ENCODE results near the gene LRRC61.

The LRRC61 gene

GRCh38 chr7:150332852-150333635, 9.9 kb downstream of the LRRC61 start:
- DNase-seq (ENCODE audit: low read depth), result no peak

- no peak for DNase-seq (ENCODE audit: low read depth)
Observed at GRCh38 chr7:150333659-150334058, 10.5 kb downstream of the LRRC61 start.

- DNase-seq (ENCODE audit: low read depth), result no peak
Observed at GRCh38 chr7:150334108-150334507, 11.0 kb downstream of the LRRC61 start.

GRCh38 chr7:150335108-150335773, 12.1 kb downstream of the LRRC61 start:
- DNase-seq (ENCODE audit: low read depth), result no peak

- no peak for DNase-seq (ENCODE audit: low read depth)
Observed at GRCh38 chr7:150335774-150336112, 12.6 kb downstream of the LRRC61 start.

- no peak for DNase-seq (ENCODE audit: low read depth)
Observed at GRCh38 chr7:150336746-150337145, 13.6 kb downstream of the LRRC61 start.

- DNase-seq (ENCODE audit: low read depth), result no peak
Observed at GRCh38 chr7:150337179-150337578, 14.0 kb downstream of the LRRC61 start.

GRCh38 chr7:150337659-150338081, 14.5 kb downstream of the LRRC61 start:
- no peak for DNase-seq (ENCODE audit: low read depth)

GRCh38 chr7:150338166-150338829, 15.1 kb downstream of the LRRC61 start:
- no peak for DNase-seq (ENCODE audit: low read depth)

- no peak for DNase-seq (ENCODE audit: low read depth)
Observed at GRCh38 chr7:150339409-150339809, 16.3 kb downstream of the LRRC61 start.

- no peak for DNase-seq (ENCODE audit: low read depth)
Observed at GRCh38 chr7:150340024-150340749, 17.0 kb downstream of the LRRC61 start.

- DNase-seq (ENCODE audit: low read depth), result no peak
Observed at GRCh38 chr7:150340875-150341262, 17.7 kb downstream of the LRRC61 start.

GRCh38 chr7:150341263-150342120, 18.3 kb downstream of the LRRC61 start, which contains the start of gene RARRES2:
TSS of gene RARRES2 (minus strand) at chr7:150341629. CDS start at chr7:150340609, 1,020 bp downstream.
- DNase-seq (ENCODE audit: low read depth), result no peak

- DNase-seq (ENCODE audit: low read depth), result no peak
Observed at GRCh38 chr7:150342121-150342408, 18.9 kb downstream of the LRRC61 start.

- DNase-seq (ENCODE audit: low read depth), result no peak
Observed at GRCh38 chr7:150343225-150343624, 20.1 kb downstream of the LRRC61 start.

GRCh38 chr7:150344299-150344698, 21.1 kb downstream of the LRRC61 start:
- no peak for DNase-seq (ENCODE audit: low read depth)

- DNase-seq (ENCODE audit: low read depth), result no peak
Observed at GRCh38 chr7:150345012-150345411, 21.9 kb downstream of the LRRC61 start.

- no peak for DNase-seq (ENCODE audit: low read depth)
Observed at GRCh38 chr7:150346922-150347321, 23.8 kb downstream of the LRRC61 start.

- no peak for DNase-seq (ENCODE audit: low read depth)
Observed at GRCh38 chr7:150351587-150352194, 28.5 kb downstream of the LRRC61 start.

GRCh38 chr7:150355666-150356059, 32.5 kb downstream of the LRRC61 start:
- no peak for DNase-seq (ENCODE audit: low read depth)

- DNase-seq (ENCODE audit: low read depth), result no peak
Observed at GRCh38 chr7:150356265-150356897, 33.2 kb downstream of the LRRC61 start.
